ENCODE measurements around the gene CLCN7. TPM values are rescaled to one million over a fixed set of nuclear protein-coding genes. Genes with fewer than 3 reads are reported as not detected.
A peak's percentile ranks its signal among the peaks of the same experiment; 100 is the strongest.

The CLCN7 gene
- total and polyA plus RNA-seq, 11 donors = 30.3 to 70.8 (median 33.6) TPM

DNA sequence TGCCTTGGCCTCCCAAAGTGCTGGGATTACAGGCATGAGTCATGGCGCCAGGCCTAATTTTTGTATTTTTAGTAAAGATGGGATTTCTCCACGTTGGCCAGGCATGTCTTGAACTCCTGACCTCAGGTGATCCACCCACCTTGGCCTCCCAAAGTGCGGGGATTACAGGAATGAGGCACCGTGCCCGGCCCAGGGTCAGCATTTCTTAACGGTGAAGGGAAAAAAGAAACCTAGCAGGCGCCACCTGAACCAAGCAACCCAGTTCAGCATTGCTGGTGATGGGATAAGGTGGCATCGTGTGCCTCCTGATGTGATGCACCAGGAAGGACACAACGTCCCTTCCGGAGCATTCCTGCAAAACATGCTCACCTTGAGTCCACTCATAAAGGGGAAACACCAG is 2.2 kb upstream of the CLCN7 start:
- H3K4me3 ChIP-seq = no peak overlapping the region
- intact Hi-C loops (cut with DNase I) = loop anchor here in 1 of 10 donors (5.0 kb wide), 1 partner anchor 230 kb away; the partner anchor contains the start of gene MAPK8IP3

GRCh38 chr16:1475552-1476114 is 805 bp upstream of the CLCN7 start:
- TF ChIP-seq POLR2A (IDR thresholded peaks at IDR 0.05) (no peak), CTCF (IDR thresholded peaks at IDR 0.05) (no peak)
- H3K27ac ChIP-seq = peak overlapping the region; percentile 79 to 98 (median 92)
- H3K27me3 ChIP-seq = no peaks in the 10 kb centered on the region
- peak overlapping the region; percentile 68 to 99 (median 87) for H3K4me3 ChIP-seq
- no peaks in the 10 kb centered on the region for H3K36me3 ChIP-seq
- H3K4me1 ChIP-seq = peaks cover 0 to 45% (median 19%) of the 10 kb centered on the region in 12 donors
- peak in 1 of 5 donors; percentile 54 for DNase-seq
- WGBS, 4 donors = 64 to 70% (median 67%) methylated on average over 15 of the region's 15 CpGs
- intact Hi-C loops (cut with DNase I) = loop anchor here in 2 of 10 donors (2.0 to 5.0 kb wide), 2 partner anchors 17 to 232 kb away; partner anchors contain the start of genes MAPK8IP3 (in 1 of the 2) and TELO2 (in 1 of the 2)
- no peak for ATAC-seq
- no peaks in the 10 kb centered on the region for H3K9me3 ChIP-seq

More for the DNA sequence above, 2.2 kb upstream of the CLCN7 start:
- 91 to 96% (median 93%) methylated on average over 10 of the region's 10 CpGs for WGBS, 4 donors
- H3K27me3 ChIP-seq = no peaks in the 10 kb centered on the region
- no peak for ATAC-seq
- H3K36me3 ChIP-seq = no peaks in the 10 kb centered on the region
- no peaks in the 10 kb centered on the region for H3K9me3 ChIP-seq
- no peak for TF ChIP-seq CTCF (IDR thresholded peaks at IDR 0.05)
- no peak for TF ChIP-seq POLR2A (IDR thresholded peaks at IDR 0.05)
- peaks cover 0 to 31% (median 16%) of the 10 kb centered on the region in 12 donors for H3K4me1 ChIP-seq
- no peak overlapping the region for H3K27ac ChIP-seq
- DNase-seq = no peak

DNA sequence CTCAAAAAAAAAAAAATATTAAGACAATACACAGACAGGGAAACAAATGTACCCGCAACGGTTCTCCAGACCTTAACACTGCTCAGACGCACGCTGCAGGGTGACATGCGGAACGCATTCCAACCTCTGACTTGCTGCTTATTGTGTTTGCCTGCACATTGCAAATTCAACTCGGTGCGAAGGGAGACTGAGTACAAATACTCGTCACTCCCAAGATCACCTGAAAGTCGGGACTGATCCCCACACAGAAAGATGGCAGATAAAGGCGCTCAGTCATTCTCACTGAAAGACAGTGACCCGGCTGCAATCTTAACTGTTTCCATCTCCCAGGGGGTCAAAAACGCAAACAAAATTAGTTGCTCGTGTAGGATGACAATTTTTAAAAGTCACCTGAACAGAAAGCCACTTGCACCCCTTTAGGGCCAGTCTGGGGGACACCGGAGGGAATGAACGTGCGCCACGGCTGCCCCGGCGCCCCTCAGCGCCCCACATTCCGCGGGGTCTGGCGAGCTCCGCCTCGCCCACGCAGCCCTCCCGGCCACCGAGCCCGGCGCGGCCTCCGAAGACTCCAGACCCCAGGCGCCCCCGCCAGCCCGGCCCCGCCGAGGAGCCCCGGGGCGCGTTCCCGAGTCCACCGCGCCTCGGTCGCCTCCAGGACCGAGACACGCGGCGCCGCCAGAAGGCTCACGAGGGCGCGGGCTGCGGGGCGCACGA is 589 bp downstream of the CLCN7 start:
- Histone ChIP-seq H3K27ac (peak overlapping the region in 11 of 12 donors; percentile 66 to 98 (median 93)), H3K27me3 (no peaks in the 10 kb centered on the region), H3K36me3 (no peaks in the 10 kb centered on the region), H3K4me3 (peak overlapping the region; percentile 68 to 99 (median 87)), H3K9me3 (no peaks in the 10 kb centered on the region), H3K4me1 (peaks cover 0 to 51% (median 19%) of the 10 kb centered on the region in 12 donors)
- 8 to 16% (median 12%) methylated on average over 32 to 57 of the region's 57 CpGs for WGBS, 4 donors
- ATAC-seq (no peak), DNase-seq (peak in 1 of 5 donors; percentile 46)
- no peak for TF ChIP-seq POLR2A (IDR thresholded peaks at IDR 0.05)
- no peak for TF ChIP-seq CTCF (IDR thresholded peaks at IDR 0.05)
- intact Hi-C loops (cut with DNase I) = loop anchor here in 2 of 10 donors (2.0 to 5.0 kb wide), 2 partner anchors 19 to 52 kb away; partner anchors contain the start of genes TELO2 (in 1 of the 2) and UQCC4 (in 1 of the 2)

DNA sequence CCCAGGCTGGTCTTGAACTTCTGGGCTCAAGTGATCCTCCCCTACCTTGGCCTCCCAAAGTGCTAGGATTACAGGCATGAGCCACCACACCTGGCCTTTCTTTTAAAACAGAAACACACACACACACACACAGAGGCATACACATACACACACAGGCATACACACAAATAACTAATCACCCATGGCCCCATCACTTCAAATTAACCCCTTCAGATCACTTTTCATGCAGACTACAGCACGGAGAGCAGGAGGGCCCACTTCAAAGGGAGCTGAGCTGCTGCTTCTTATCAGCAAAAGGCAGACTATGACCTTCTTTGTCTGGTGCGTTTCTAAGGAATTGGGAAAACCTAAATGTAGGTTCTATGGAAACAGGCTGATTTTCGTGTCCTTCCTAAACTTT is 1.9 kb downstream of the CLCN7 start:
- DNase-seq (no peak), ATAC-seq (no peak)
- no peak overlapping the region for H3K27ac ChIP-seq
- H3K27me3 ChIP-seq = no peaks in the 10 kb centered on the region
- WGBS, 4 donors = 63 to 71% (median 66%) methylated on average over 3 of the region's 3 CpGs
- H3K4me3 ChIP-seq = no peak overlapping the region
- intact Hi-C loops (cut with DNase I) = loop anchor here in 1 of 10 donors (5.0 kb wide), 1 partner anchor 51 kb away; the partner anchor contains the start of gene UQCC4
- peaks cover 0 to 54% (median 19%) of the 10 kb centered on the region in 12 donors for H3K4me1 ChIP-seq
- no peaks in the 10 kb centered on the region for H3K36me3 ChIP-seq
- TF ChIP-seq POLR2A (IDR thresholded peaks at IDR 0.05) (no peak), CTCF (IDR thresholded peaks at IDR 0.05) (no peak)
- no peaks in the 10 kb centered on the region for H3K9me3 ChIP-seq

Measured in heart left ventricle (tissue), 16 donors.